Kidney (tissue), 22 donors: Measurements from ENCODE around the gene H2BW2. TPM values are rescaled to one million over a fixed set of nuclear protein-coding genes. Genes with fewer than 3 reads are reported as not detected.
A peak's percentile ranks its signal among the peaks of the same experiment; 100 is the strongest.

Experiments
- DNase-seq, 5 donors: peaks; one replicate each; pipeline ENCODE4 v3.0.0-alpha.2; 2013 to 2020
- FAIRE-seq: peaks from 2 replicates; lab custom pipeline; 2012; peaks lifted over from hg19 to GRCh38; lab: Jason Lieb, UNC
- H3K27ac ChIP-seq, 2 donors: one replicate each; pipeline ENCODE4 v1.7.0; 2013; ENCODE audit warnings: low read depth in 2 of 2, low read length in 2 of 2, inconsistent platforms in 1 of 2
- H3K27me3 ChIP-seq: one replicate; pipeline ENCODE4 v1.7.1; 2013; ENCODE audit warnings: low read length, inconsistent platforms; ENCODE audit not compliant: control insufficient read depth, insufficient read depth
- H3K36me3 ChIP-seq, 3 donors: one replicate each; pipeline versions ENCODE4 v1.7.0 to v1.7.1; 2013; ENCODE audit warnings: low read length in 3 of 3, control low read depth in 1 of 3, inconsistent platforms in 1 of 3; ENCODE audit not compliant: insufficient read depth in 3 of 3, control insufficient read depth in 2 of 3
- H3K4me1 ChIP-seq, 3 donors: one replicate each; pipeline versions ENCODE4 v1.7.0 to v1.7.1; 2013; ENCODE audit warnings: low read length in 3 of 3, inconsistent platforms in 1 of 3, low read depth in 1 of 3; ENCODE audit not compliant: control insufficient read depth in 2 of 3, insufficient read depth in 2 of 3
- H3K4me3 ChIP-seq, 3 donors: one replicate each; pipeline versions ENCODE4 v1.7.0 to v1.8.1; 2013; ENCODE audit warnings: low read length in 3 of 3, control low read depth in 1 of 3, inconsistent platforms in 1 of 3
- H3K9ac ChIP-seq, 3 donors: one replicate each; pipeline versions ENCODE4 v1.7.0 to v1.7.1; 2013; ENCODE audit warnings: low read length in 3 of 3, control low read depth in 1 of 3, inconsistent platforms in 1 of 3
- H3K9me3 ChIP-seq, 3 donors: one replicate each; pipeline versions ENCODE4 v1.7.0 to v1.7.1; 2013; ENCODE audit warnings: low read length in 3 of 3, control low read depth in 1 of 3, inconsistent platforms in 1 of 3; ENCODE audit not compliant: control insufficient read depth in 2 of 3, insufficient read depth in 1 of 3
- intact Hi-C: fragments of 100-400 bp; cut with DNase I; formaldehyde crosslinking; loops from one replicate; pipeline ENCODE4 v1.11.1; 2022
- long read RNA-seq, 10 donors: library from polyadenylated mRNA in 1 of 10; unstranded in 1 of 10; transcript quantifications; one replicate each; pipeline ENCODE4 v2.0.0 and lab custom pipeline, GENCODE V29; 2021 to 2026
- polyA plus RNA-seq: library from polyadenylated mRNA; stranded (reverse); fragments of 350-450 nt; fragmentation: Illumina TruSeq; extraction: RNeasy Lipid Tissue Mini Kit (QIAGEN cat#74804); gene quantifications from one replicate; pipeline ENCODE4 v1.2.3, GENCODE V29; 2014; ENCODE audit warnings: low read depth, low replicate concordance; ENCODE audit not compliant: insufficient read depth
- total RNA-seq: library from RNA; stranded (reverse); fragmentation: NEBNext Ultra II Directional; extraction: Animal tissue kit (Norgen Biotek cat#: 25700); gene quantifications from one replicate; pipeline ENCODE4 v1.2.1, GENCODE V29; 2021
- TF ChIP-seq, protein P1 (sequence below): IDR thresholded peaks from 3 replicates; pipeline ENCODE4 v1.5.1; 2012; ENCODE audit warnings: mild to moderate bottlenecking, moderate library complexity, borderline replicate concordance; ENCODE audit not compliant: insufficient read depth; ENCODE audit errors: extremely low read depth
- donor health status: control.
- donor health status: control.
- donor health status: control.
- donor health status: control.
- donor health status: control.
- donor health status: DM: yes; HTN: yes; CAD: no.
- donor health status: Normal renal cell carcinoma (clear cell type).

Gene H2BW2
- total RNA-seq (not detected), polyA plus RNA-seq (not detected)
- long read RNA-seq, donor 1 = 0 reads
- long read RNA-seq, donor 2 = 0 reads
- long read RNA-seq, donor 3, partial matches to known transcripts = 0 of 12 reads
- long read RNA-seq, donor 3, other reads (novel, unspliced or antisense) = 12 of 12 reads
- long read RNA-seq, donor 4 = 0 reads
- long read RNA-seq, donor 5 = 0 reads
- long read RNA-seq, donor 6 = 0 reads
- long read RNA-seq, donor 7 = 0 reads
- long read RNA-seq, donor 8 = 0 reads
- long read RNA-seq, donor 9 = 0 reads
- long read RNA-seq, donor 10 = 0 reads

DNA sequence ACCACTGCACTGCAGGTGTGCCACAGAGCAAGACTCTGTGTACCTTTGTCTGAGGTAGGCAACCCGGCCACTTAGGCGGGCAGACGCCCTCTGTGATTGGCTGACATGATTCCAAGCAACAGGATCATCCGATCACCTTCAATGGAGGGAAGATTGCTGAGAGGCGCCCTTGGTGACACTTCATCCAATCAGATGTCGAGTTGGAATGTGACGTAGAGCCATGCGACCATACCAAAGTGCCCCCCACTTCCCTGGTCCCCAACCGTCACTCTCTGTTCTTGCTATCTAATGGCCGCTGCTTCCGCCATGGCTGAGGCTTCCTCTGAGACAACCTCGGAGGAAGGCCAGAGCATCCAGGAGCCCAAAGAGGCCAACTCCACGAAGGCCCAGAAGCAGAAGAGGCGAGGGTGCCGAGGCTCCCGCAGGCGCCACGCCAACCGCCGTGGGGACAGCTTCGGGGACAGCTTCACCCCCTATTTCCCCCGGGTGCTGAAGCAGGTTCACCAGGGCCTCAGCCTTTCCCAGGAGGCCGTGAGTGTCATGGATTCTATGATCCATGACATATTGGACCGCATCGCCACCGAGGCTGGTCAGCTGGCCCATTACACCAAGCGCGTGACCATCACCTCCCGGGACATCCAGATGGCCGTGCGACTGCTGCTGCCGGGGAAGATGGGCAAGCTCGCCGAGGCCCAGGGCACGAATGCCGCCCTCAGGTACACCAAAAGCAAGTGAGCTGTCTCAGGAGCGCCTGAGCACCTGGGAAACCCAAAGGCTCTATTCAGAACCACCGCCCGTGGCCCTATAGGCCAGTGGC, at the start of gene H2BW2:
H2BW2 (plus strand) TSS at position 268 of the 817 bp plus-strand sequence; CDS start at position 307, 39 bp downstream.
- H3K36me3 ChIP-seq = no peaks in the 10 kb centered on the region
- H3K27ac ChIP-seq = no peak within 1 kb of the TSS
- no peak within 1 kb of the TSS for H3K4me3 ChIP-seq
- H3K9me3 ChIP-seq = no peaks in the 10 kb centered on the region
- H3K4me1 ChIP-seq = no peaks in the 10 kb centered on the region
- intact Hi-C loops = no loop called here
- DNase-seq = peak in 1 of 5 donors; percentile 57
- H3K27me3 ChIP-seq = peaks cover 2% of the 10 kb centered on the region
- TF ChIP-seq, protein P1, sequence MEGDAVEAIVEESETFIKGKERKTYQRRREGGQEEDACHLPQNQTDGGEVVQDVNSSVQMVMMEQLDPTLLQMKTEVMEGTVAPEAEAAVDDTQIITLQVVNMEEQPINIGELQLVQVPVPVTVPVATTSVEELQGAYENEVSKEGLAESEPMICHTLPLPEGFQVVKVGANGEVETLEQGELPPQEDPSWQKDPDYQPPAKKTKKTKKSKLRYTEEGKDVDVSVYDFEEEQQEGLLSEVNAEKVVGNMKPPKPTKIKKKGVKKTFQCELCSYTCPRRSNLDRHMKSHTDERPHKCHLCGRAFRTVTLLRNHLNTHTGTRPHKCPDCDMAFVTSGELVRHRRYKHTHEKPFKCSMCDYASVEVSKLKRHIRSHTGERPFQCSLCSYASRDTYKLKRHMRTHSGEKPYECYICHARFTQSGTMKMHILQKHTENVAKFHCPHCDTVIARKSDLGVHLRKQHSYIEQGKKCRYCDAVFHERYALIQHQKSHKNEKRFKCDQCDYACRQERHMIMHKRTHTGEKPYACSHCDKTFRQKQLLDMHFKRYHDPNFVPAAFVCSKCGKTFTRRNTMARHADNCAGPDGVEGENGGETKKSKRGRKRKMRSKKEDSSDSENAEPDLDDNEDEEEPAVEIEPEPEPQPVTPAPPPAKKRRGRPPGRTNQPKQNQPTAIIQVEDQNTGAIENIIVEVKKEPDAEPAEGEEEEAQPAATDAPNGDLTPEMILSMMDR = no peak
- no peak within 1 kb of the TSS for H3K9ac ChIP-seq
- no peak for FAIRE-seq

DNA sequence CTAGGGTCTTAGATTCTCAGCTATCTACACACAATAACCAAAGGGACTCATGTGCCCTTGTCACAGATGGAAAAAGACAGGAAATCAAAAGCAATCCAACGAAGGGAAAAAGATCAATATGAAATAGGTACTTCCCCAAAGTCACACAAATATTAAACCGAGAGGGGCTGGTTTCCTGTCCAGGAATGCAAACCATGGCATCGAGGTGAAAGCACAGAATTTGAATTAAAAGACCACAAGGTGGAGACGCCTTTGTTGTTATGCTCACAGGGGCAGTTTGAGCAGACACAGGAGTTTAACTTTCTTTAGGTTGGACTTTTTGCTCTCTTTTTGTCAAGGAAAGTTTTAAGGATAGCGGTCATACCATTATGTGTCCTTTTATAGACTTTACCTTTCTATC, 40.5 kb upstream of the H2BW2 start:
- intact Hi-C loops = no loop called here
- no peak overlapping the region for H3K4me3 ChIP-seq
- H3K9me3 ChIP-seq = no peaks in the 10 kb centered on the region
- H3K9ac ChIP-seq = no peak overlapping the region
- no peaks in the 10 kb centered on the region for H3K27me3 ChIP-seq
- H3K4me1 ChIP-seq = no peaks in the 10 kb centered on the region
- no peak for FAIRE-seq
- no peak overlapping the region for H3K27ac ChIP-seq
- no peak for DNase-seq
- H3K36me3 ChIP-seq = no peaks in the 10 kb centered on the region
- TF ChIP-seq, protein P1 = no peak

DNA sequence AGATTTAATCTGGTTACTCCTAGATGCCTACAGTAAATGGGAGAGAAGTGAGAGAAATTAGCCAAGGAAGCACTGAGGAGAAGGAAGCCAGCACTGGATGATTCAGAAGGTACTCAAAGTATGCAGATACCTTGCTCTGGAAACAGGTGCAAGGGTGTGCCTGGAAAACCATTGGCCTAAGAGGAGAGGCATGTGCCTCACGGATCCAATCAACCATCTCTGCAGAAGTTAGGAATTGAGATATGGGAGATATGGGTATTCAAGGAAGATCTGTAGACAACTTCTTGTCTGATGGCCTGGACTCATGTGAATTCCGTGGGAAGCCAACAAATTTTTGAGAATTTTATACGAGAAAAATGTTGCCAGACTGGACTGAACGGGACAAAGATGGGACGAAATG, 30.9 kb upstream of the H2BW2 start:
- Histone ChIP-seq H3K27ac (no peak overlapping the region), H3K9me3 (no peaks in the 10 kb centered on the region), H3K4me3 (no peak overlapping the region), H3K27me3 (no peaks in the 10 kb centered on the region), H3K9ac (no peak overlapping the region), H3K36me3 (no peaks in the 10 kb centered on the region), H3K4me1 (no peaks in the 10 kb centered on the region)
- DNase-seq = no peak
- intact Hi-C loops = no loop called here
- TF ChIP-seq, protein P1 = no peak
- no peak for FAIRE-seq
